HuH-7 (cell line): Measurements from ENCODE around the gene ARMH3.
"Not testable (repeated sequence)": the region's sequence is repeated elsewhere in the genome, so short reads cannot be mapped to it uniquely, and the experiment has no call there.

Source experiments
- DNase-seq: peaks from one replicate; pipeline ENCODE4 v3.0.0; 2011; ENCODE audit warnings: low spot score

The ARMH3 gene

DNA sequence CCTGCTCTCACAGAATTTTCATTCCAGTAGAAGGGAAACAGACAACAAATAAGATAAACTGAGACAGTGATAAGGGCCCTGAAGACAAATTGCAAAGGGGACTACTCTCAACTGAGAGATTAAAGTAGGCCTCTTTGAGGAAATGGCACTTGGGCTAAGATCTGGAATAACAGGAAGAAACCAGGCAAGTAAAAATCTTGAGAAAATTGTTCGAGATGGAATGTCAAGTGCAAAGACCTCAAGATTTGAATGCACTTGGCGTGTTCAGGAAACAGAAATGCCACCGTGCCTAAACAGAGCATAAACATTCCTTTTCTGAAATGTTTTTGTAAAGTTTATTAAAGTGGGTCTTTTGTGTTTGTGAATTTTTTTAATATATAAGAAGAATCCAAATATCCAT, 10.7 kb downstream of the ARMH3 start:
- no peak for DNase-seq

DNA sequence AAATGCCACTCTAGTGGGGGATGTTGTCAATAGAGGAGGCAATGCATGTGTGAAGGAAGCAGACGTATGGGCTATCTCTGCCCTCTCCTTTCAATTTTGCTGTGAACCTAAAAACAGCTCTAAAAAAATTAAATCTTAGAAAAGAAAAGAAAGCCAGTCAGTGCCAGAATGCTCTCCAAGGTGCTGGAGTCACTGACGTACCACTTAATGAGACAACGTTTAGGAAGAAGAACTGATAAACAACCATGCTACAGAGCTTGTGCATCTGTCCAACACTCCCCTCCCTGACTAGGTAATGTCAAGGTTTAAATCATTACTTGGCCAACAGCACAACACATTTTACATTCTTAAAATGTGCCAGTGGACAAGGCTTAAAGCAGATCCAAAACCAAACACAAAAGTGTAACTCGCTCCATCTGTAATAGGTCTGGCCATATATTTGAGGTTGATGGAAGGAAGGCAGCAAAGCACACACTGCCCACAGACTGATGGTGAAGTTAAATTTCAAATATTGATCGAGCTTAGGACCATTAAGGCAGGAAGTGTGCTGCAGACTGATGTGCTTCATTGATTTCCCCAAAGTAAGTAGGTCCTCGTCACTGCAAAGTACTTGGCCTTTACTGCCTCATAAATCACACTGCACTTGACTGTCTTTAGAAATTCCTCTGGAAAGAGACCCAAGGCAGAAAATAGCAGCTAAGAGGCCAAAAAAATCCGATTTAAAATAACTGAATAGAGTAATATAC, 15.5 kb downstream of the ARMH3 start:
- DNase-seq = no peak

DNA sequence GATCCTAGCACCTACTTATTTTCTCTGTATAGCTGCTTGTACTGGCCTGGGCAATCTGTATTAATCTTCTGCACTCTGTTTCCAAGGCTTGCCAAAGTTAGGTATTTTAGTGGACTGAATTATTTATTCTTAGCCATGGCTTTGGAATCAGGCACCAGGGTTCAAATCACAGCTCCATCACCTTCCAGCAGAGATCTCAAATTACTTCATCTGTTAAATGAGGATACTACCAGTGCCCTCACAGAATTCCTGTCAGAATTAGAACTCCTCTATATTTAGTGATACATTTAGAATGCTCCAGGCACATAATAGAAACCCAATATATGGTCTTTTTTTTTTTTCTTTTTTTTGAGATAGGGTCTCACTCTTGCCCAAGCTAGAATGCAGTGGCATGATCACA, 17.6 kb downstream of the ARMH3 start:
- DNase-seq = no peak

DNA sequence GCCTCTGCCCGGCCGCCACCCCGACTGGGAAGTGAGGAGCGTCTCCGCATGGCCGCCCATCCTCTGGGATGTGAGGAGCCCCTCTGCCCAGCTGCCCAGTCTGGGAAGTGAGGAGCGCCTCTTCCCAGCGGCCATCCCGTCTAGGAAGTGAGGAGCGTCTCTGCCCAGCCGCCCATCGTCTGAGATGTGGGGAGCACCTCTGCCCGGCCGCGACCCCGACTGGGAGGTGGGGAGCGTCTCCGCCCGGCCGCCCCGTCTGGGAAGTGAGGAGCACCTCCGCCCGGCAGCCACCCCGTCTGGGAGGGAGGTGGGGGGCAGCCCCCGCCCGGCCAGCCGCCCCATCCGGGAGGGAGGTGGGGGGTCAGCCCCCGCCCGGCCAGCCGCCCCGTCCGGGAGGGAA, 20.2 kb downstream of the ARMH3 start:
- DNase-seq = not testable (repeated sequence)

DNA sequence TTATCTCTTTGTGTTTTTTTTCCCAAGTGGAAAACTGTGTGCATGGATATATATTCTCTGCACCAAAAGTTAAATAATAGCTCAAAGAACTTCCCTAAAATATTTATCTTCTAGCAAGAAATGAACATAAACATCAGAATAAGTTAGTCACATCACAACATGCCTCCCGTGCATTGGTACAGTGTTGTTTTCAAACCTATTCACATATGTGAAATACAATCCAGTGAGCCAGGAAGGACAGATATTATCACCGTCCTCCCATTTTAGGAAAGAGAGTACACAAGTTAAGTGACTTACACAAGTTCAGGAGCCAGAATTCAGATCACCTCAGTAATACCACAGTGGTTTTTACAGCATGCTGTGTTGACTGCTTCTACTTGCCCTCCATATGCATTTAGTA, 22.2 kb downstream of the ARMH3 start:
- DNase-seq = no peak

DNA sequence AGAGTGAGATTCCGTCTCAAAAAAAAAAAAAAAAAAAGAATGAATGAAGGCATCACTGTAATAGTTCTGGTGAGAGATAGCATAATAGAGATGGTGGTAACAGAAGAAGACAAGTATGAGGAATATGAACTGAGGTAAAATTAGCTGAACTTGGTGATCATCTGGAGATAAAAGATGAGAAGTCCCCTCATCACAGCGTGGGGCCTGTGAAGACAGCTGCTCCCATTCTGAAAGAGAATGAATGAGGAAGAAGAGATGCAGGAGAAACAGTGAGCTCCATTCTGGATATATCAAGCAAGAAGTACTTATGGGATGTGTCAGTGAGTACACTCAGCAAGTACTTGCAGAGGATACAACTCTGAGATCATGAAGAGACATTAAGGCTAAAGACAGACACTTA, 28.7 kb downstream of the ARMH3 start:
- no peak for DNase-seq

DNA sequence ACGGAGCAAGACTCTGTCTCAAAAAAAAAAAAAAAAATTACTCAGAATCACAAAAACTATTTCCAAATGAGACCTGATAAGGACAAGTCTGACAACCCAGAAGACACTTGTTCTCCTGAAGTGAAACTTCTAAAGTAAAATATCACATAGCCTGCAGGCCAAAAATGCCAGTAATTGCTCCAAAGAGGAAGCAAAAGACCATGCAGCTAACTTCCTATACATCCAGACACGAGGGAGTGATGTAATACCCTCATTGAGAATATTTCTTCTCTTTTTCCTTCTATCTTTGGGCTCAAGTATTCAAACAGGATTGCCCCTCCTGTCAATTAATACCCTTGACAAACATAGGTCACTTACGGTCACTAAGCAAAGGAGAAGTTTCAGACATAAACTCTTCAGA, 31.2 kb downstream of the ARMH3 start:
- no peak for DNase-seq

DNA sequence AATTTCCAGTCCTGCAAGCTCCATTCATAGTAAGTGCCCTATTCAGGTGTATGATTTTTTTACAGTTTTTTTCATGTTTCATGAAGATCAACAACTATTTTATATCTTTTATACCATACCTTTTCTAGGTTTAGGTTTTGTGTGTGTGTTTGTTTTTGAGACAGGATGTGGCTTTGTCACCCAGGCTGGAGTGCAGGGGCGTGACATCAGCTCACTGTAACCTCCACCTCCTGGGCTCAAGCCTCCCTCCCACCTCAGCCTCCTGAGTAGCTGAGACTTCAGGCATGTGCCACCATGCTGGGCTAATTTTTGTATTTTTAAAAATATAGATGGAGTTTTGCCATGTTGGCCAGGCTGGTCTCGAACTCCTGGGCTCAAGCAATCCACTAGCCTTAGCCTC, 35.0 kb downstream of the ARMH3 start:
- DNase-seq = no peak

DNA sequence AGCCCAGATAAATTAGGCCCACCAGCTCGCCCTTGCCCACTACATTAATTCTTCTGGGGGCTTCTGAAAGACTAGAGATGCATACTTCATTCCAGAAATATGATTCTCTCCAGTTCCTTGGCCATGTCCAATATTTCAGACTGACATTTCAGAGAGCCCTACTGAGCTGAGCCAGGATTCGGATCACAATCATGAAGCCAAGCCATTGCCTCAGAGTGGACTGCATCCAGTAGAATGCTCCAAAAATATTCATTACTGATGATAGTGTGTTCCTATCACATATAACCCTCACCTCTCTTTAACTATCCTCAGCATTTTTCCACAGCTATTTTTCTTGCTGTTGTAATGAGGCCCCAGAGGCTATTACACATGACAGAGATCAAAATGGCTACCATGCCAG, 38.7 kb downstream of the ARMH3 start:
- DNase-seq = no peak

DNA sequence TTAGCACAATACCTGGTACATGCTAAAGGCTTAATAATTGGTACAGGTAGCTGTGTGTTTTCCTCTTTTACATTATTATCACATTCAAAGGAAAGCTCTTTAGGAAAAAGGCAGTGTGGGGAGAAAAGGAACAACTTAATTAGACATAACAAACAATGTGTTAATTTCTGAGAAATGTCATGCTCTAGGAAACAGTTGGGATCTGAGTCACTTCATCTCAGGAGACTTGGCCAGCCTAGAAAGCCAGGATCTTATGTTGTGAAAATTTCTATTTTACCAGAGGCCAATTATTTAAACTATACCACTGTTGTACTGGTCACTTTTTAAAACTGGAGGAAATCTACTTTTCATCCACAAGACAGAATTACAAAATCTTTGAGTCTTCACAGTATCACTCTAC, 39.6 kb downstream of the ARMH3 start:
- no peak for DNase-seq

DNA sequence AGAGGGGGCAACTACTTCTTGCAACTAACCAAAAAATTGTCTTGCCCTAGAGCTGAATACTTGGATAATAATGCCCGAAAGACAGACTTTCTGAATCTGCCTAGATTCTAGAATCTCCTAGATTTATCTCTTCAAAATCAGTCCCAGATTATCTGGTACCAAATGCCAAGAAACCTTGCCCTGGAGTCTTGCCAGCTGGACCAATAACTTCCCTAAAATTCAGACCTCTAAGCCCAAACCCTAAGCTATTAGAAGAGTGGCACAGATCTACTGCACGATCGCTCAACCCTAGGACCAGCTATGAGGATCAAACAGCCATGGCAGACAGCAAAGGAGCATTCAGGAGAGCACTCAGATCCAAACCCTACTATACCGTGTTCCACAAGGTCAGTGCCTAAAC, 45.0 kb downstream of the ARMH3 start:
- DNase-seq = no peak

DNA sequence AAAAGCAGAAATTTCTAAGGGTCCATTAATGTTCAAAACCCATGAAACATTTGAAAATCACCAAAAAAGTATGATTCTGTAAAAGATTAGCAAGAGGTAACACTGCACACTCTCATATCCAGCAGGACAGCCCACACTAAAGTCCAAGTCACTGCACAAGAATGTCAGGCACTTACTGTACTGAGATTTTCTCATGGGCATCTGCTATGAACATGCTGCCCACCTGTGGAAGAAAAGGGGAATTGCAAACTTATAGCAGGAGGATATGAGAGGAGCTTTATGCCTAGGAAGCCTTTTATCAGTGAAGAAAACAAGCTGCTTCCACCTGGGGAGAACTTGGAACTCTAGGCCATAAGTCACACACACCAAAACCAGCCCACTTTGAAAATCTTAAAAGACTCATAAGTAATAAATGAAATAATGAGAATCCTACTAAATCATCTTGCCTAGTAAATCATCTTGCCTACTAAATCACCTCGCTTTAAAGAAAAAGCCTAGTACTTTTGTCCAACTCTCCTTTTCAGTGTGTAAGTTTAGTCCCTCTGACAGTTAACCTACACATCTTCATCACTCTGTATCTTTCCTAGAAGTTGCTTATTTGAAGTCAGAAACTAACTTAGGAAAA, 46.1 kb downstream of the ARMH3 start:
- DNase-seq = peak; percentile 68

DNA sequence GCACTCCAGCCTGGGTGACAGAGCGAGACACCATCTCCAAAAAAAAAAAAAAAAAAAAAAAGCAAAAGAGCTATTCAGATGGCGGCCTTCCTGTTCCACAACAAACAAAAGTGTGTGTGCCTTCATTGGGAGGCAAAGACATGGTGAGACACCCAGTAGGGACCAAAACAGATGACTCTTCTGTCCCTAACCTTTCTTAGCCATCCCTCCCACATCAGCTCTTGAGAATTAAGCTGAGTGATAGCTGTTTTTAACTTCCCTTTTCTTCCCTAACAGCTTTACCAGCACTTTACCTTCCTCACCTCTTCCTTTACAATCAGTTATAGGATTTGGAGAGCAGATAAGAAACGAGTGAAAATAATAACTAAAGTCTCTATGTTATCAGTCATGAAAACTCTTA, 48.2 kb downstream of the ARMH3 start:
- no peak for DNase-seq

DNA sequence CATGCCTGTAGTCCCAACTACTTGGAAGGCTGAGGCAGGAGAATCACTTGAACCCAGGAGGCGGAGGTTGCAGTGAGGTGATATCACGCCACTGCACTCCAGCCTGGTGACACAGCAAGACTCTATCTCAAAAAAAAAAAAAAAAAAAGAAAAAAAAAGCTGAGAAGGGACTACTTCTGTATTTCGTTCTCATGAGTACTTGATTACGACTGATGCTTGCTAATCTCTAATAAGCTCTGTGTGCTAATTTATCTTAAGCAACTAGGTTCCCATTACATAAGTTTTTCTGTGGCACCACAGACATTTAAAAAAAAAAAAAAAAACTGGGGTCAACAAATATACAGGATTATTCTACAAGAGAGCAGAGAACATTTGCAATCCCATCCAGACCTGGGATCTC, 48.9 kb downstream of the ARMH3 start:
- DNase-seq = not testable (repeated sequence)

DNA sequence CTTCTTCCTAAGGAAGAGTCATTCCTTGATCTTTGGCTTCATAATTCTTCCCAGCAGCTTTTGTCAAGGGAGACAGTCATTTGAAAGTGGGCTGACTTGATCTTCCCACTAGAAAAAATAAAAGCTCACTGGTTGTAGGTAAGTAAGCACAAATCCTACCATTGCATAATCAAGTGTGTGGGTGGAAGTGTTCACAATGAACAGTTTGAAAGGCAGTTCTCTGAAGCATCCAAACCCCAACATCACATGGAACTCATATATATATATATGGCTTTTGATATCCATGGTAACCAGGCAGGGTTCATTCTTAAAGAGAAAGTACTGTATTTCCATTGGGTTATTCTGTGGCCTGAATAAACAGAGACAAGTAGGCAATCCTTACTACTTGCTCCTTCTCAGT, 51.6 kb downstream of the ARMH3 start:
- DNase-seq = no peak

DNA sequence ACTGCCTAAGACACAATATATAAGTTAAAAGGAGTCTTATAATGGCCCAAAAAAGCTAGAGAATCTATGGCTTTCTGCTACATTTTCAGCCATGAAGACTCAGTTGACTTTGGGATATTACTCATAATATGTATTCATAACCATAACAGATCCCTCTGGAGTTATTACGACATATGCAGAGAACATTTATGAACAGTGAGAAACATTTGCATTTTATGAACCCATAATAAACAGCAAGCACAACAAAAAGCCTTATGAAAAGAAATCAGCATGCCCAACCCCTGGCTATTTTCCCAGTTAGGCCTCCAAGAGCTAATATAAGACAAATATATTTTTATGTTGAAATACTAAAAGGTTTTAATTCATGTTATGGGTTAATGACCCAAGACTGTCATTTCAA, 52.4 kb downstream of the ARMH3 start:
- DNase-seq = no peak

DNA sequence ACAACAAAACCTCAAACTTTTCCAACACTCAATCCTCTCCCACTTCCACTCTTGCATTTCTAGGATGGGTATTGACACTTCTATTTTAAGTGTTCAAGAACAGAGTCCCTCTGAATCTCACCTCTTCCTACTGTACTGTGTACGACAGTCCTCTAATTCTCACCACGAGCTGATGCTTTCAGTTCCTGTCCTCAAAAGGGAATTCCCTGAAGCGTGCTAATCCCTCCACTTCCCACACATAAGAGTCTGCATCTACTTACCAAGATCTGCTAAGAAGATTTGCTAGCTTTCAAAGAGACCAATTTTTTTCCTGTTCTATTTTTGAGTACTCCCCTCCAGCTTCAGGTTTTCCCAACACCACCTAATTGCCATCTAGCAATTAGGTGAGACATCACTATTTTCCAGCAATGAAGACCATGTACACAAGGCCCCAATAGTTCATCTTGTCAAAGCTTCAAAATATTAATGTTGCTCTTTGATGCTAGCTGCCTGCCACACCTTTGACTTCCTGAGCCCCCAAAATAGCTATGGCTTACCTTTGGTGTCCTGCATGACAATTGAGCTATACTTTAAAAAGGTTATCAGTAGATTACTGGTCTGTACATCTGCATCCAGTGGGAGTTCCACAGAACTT, 54.4 kb downstream of the ARMH3 start:
- DNase-seq = no peak

DNA sequence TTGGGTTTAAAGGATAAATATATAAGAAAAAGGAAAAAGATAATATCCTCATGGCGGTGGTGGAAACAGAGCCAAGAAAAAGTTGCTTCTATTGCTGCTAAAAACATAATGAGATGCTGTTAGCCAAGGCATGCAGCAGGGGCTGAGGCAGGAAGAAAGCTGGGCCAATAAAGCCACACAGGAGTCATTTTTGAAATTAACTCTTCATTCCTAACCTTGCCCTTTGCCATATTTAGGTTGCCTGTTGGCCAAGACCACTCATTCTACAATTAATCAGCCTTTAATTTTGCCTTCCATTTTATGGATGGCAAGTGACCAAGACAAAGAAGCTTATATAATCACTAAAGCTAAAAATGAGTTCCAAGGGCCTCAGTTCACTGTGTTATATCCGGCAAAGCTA, 58.2 kb downstream of the ARMH3 start:
- DNase-seq = no peak

DNA sequence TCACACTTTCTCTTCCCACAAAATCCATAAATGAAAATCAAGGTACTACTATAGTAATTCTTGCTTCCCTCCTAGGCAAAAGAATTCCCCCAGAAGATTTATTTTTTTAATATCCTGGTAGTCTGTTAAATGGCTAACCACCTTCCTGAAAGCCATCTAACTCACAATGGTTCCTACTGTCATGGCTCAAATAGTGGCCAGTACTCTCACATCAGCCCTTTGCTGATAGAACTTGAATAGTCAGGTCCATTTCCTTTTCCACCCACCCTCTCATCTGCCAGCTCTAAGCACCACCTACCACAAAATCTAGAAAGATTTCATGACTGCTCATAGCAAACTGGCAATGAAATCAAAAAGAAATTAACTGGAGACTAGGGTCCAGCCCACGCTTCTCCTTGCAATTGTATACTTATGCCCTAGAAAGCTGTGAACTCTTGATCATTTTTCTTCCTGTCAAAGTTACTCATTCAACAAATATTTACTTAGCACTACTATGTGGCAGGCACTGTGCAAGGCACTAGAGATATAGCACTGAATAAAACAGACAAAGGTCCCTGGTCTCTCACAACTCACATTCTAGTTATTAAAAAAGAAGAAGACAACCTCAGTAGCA, 60.4 kb downstream of the ARMH3 start:
- no peak for DNase-seq

DNA sequence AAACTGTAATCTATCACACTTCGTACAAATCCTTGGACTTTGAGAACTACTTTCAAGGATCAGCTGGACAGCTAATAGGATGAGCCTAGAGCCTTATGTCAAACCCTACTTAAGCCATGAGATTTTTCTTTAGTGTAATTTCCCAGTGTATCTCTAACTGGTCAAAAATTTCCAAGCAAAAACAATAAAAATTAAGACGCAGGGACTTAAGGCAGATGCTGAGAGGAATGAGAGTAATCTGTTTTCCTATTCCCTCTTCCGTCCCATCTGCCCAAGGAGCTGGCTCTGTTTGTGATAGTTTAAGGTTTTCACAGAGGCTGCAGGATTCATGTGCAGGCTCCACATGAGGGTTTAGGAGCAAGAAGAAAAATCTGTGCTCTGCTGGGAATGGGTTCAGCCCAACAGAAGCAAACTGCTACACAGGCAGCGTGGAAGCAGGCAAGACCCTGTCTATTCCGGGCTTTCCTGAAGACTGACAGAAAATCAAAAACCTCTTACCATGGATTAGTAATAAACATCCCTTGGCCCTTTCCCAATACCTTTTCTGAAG, 62.2 kb downstream of the ARMH3 start:
- DNase-seq = no peak

DNA sequence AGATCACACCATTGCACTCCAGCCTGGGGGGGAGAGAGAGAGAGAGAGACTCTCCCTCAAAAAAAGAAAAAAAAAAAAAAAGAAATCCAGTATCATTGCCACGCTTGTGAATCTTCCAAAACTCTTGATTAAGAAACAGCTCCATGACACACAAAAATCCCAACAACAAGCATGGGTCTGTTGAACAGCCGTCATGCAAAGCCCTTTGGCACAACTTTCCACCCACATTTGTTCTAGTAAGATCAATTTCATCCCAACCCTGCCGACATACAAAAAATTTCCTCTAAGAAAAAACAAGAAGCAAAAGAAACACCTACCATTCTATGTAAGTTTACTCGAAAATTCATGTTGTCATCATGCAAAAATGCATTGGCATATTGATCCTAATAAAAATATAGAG, 62.8 kb downstream of the ARMH3 start:
- no peak for DNase-seq

DNA sequence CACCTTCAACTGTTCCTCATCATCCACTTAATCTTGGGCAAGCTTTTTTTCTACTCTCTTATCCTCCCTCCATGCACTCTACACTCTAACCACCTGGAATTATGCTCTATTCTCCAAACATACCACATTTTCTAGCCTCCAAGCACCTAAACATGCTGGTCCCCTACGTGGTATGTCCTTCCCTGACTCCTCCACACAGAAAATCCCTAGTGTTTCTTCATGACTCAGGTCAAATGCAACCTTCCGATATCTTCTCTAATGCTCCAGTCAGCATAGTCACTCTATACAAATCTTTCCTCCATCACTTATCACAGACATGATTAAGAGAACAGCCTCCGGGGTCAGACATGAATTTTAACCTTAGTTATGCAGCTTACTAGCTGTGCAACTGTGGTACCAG, 68.8 kb downstream of the ARMH3 start:
- DNase-seq = no peak

DNA sequence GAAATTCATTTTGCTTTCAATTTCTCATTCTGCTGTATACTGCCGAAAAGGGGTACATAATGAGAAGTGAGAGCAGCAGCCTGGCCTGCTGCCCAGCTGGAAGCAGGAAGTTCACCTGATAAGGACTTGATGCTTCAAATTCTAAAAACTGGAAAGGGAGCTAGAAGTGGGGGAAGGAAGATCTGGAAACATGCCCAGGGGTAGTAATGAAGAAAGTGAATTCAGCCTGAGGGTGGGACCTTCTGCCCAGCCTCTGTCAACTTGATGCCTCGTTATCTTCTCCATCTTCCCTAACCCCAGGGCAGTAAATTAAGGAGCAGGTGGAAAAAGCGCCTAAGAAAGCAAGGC, 69.4 kb downstream of the ARMH3 start:
- DNase-seq = no peak
